H1 (cell line): ENCODE data around the gene FAU. TPM values are rescaled to one million over a fixed set of nuclear protein-coding genes. Genes with fewer than 3 reads are reported as not detected.

Source experiments
- CBX5 ChIP-seq: fragments of 300-800, 300-1000 bp; sonication (generic); IDR thresholded peaks from 2 replicates; pipeline ENCODE4 v1.7.1; 2016; ENCODE audit warnings: antibody characterized with exemption, low read length, low read depth
- EGR1 ChIP-seq: IDR thresholded peaks from 2 replicates; pipeline ENCODE4 v1.6.1; 2011; ENCODE audit warnings: low read depth, low read length, borderline replicate concordance
- TAF7 ChIP-seq: optimal IDR thresholded peaks from 2 replicates; pipeline ENCODE3; 2011; ENCODE audit warnings: low read depth, mild to moderate bottlenecking, inconsistent platforms, low read length, moderate library complexity, borderline replicate concordance
- polyA plus RNA-seq, 7 experiments: library from polyadenylated mRNA; depleted of rRNA in 3 of 7; stranded (reverse) in 5 of 7; unstranded in 2 of 7; fragments of >200 nt in 5 of 7; fragments of 200-250 nt in 2 of 7; gene quantifications; 1 replicate in 5 of 7; 2 replicates in 1 of 7; 4 replicates in 1 of 7; pipeline versions ENCODE4 v1.2.1 to v1.2.3, GENCODE V29; 2011 to 2013; ENCODE audit warnings: missing spikeins in 2 of 7, mixed read lengths in 2 of 7
- total RNA-seq: library from RNA; stranded (reverse); fragmentation: NEBNext Ultra II Directional; extraction: Animal tissue kit (Norgen Biotek cat#: 25700); gene quantifications from 2 replicates; pipeline ENCODE4 v1.2.1, GENCODE V29; 2021

FAU gene
- total and polyA plus RNA-seq, 2 of the 8 experiments (the other 6 are each of a cell fraction or from before 2014, with no cell fraction given): 826 to 896 TPM

DNA sequence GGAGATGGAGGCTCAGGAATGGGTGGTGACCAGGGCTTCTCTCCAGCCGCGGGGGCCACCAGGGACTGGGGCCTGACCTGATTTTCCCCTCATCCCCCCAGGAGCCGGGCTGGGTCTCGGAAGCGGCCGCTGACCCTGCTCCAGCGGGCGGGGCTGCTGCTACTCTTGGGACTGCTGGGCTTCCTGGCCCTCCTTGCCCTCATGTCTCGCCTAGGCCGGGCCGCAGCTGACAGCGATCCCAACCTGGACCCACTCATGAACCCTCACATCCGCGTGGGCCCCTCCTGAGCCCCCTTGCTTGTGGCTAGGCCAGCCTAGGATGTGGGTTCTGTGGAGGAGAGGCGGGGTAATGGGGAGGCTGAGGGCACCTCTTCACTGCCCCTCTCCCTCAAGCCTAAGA lies 34.1 kb downstream of the FAU start (continued):
- TF ChIP-seq TAF7: no peak
- no peak for TF ChIP-seq EGR1
- TF ChIP-seq CBX5: no peak
